Measurements from ENCODE around the gene KIRREL3. TPM values are rescaled to one million over a fixed set of nuclear protein-coding genes. Genes with fewer than 3 reads are reported as not detected.

Gene KIRREL3
- total RNA-seq, 1 experiment from 2014 or later = 2.2 TPM

- no peaks in the 10 kb centered on the region for H3K9me3 ChIP-seq (ENCODE audit: insufficient read depth, low read depth)
- no peak overlapping the region for H3K27ac ChIP-seq
- H3K9me2 ChIP-seq (ENCODE audit: insufficient read depth) = no peaks in the 10 kb centered on the region
- BruUV-seq (replicated peaks) = no TSS peak
- H2AFZ ChIP-seq = no peak overlapping the region
- no peaks in the 10 kb centered on the region for H3K4me1 ChIP-seq (replicated peaks; ENCODE audit: insufficient read depth)
- intact Hi-C loops (cut with micrococcal nuclease; ENCODE audit: unreplicated experiment) = no loop called here
- ChIA-PET POLR2A (ENCODE audit: unreplicated experiment) (no interaction called here), CTCF (no interaction called here)
- DNase-seq = no peak
- H3K4me3 ChIP-seq = no peak overlapping the region
- H4K20me1 ChIP-seq (ENCODE audit: insufficient read depth) = no peaks in the 10 kb centered on the region; the same call in 1 of the 2 replicates
- H3K36me3 ChIP-seq (ENCODE audit: low read depth) = no peaks in the 10 kb centered on the region
- H3K27me3 ChIP-seq (ENCODE audit: insufficient read depth, low read depth) = peaks cover 100% of the 10 kb centered on the region
- no peaks in the 10 kb centered on the region for H3F3A ChIP-seq (ENCODE audit: insufficient read depth, low read depth)
- H3K4me2 ChIP-seq = no peak overlapping the region
- H3K79me2 ChIP-seq (ENCODE audit: low read depth) = no peaks in the 10 kb centered on the region
- TF ChIP-seq EZH2 (IDR thresholded peaks at IDR 0.05; ENCODE audit: low read depth) (no peak), CTCF (conservative IDR thresholded peaks at IDR 0.05) (no peak)
Observed at GRCh38 chr11:126598344-126599216, 402.0 kb downstream of the KIRREL3 start.

- Histone ChIP-seq H3K4me2 (no peak overlapping the region), H3F3A (ENCODE audit: insufficient read depth, low read depth) (no peaks in the 10 kb centered on the region), H3K36me3 (ENCODE audit: low read depth) (no peaks in the 10 kb centered on the region), H3K27ac (no peak overlapping the region), H4K20me1 (ENCODE audit: insufficient read depth) (no peaks in the 10 kb centered on the region; the same call in 1 of the 2 replicates), H2AFZ (no peak overlapping the region), H3K9me3 (ENCODE audit: insufficient read depth, low read depth) (no peaks in the 10 kb centered on the region), H3K9me2 (ENCODE audit: insufficient read depth) (no peaks in the 10 kb centered on the region), H3K27me3 (ENCODE audit: insufficient read depth, low read depth) (peaks cover 100% of the 10 kb centered on the region), H3K79me2 (ENCODE audit: low read depth) (no peaks in the 10 kb centered on the region), H3K4me1 (replicated peaks; ENCODE audit: insufficient read depth) (no peaks in the 10 kb centered on the region), H3K4me3 (no peak overlapping the region)
- CTCF ChIA-PET = no interaction called here
- intact Hi-C loops (cut with micrococcal nuclease; ENCODE audit: unreplicated experiment) = no loop called here
- no peak; the same call in 1 of the 2 replicates for TF ChIP-seq EZH2 (IDR thresholded peaks at IDR 0.05; ENCODE audit: low read depth)
- TF ChIP-seq CTCF (conservative IDR thresholded peaks at IDR 0.05) = no peak
- POLR2A ChIA-PET (ENCODE audit: unreplicated experiment) = no interaction called here
- no TSS peak for BruUV-seq (replicated peaks)
- DNase-seq = no peak
Observed at GRCh38 chr11:126597041-126597440, 403.5 kb downstream of the KIRREL3 start.

GRCh38 chr11:126596474-126596873, 404.1 kb downstream of the KIRREL3 start:
- no peak for DNase-seq
- Histone ChIP-seq H3K9me2 (ENCODE audit: insufficient read depth) (no peaks in the 10 kb centered on the region), H3K79me2 (ENCODE audit: low read depth) (no peaks in the 10 kb centered on the region), H3K36me3 (ENCODE audit: low read depth) (no peaks in the 10 kb centered on the region), H3K4me2 (no peak overlapping the region), H3K27ac (no peak overlapping the region), H4K20me1 (ENCODE audit: insufficient read depth) (no peaks in the 10 kb centered on the region; the same call in 1 of the 2 replicates), H3K4me3 (no peak overlapping the region), H2AFZ (no peak overlapping the region), H3F3A (ENCODE audit: insufficient read depth, low read depth) (no peaks in the 10 kb centered on the region), H3K4me1 (replicated peaks; ENCODE audit: insufficient read depth) (no peaks in the 10 kb centered on the region), H3K27me3 (ENCODE audit: insufficient read depth, low read depth) (peaks cover 100% of the 10 kb centered on the region), H3K9me3 (ENCODE audit: insufficient read depth, low read depth) (no peaks in the 10 kb centered on the region)
- TF ChIP-seq CTCF (conservative IDR thresholded peaks at IDR 0.05) = no peak
- no peak for TF ChIP-seq EZH2 (IDR thresholded peaks at IDR 0.05; ENCODE audit: low read depth)
- intact Hi-C loops (cut with micrococcal nuclease; ENCODE audit: unreplicated experiment) = no loop called here
- no TSS peak for BruUV-seq (replicated peaks)
- ChIA-PET POLR2A (ENCODE audit: unreplicated experiment) (no interaction called here), CTCF (no interaction called here)
